Stimulated activated memory B cell treated with anti-CD40 and anti-IgM and Interleukin-4, amounts not matched to agents 10 μg/mL and 1 μg/mL and 100 μg/mL, for 72 hours (primary cell): ENCODE results near the gene CTNND2.
A peak's percentile ranks its signal among the peaks of the same experiment; 100 is the strongest.
"Not testable (repeated sequence)": the region's sequence is repeated elsewhere in the genome, so short reads cannot be mapped to it uniquely, and the experiment has no call there.

Experiments
- ATAC-seq: fragments of 150-1000 bp; cut with Tn5 transposase; 2 replicates; pipeline ENCODE4 v1.10.0; 2021
- H3K27ac Mint-ChIP-seq: one replicate; pipeline ENCODE4 v1.8.0; 2022; ENCODE audit warnings: mild to moderate bottlenecking, mixed read lengths
- H3K27me3 Mint-ChIP-seq: one replicate; pipeline ENCODE4 v1.8.0; 2022; ENCODE audit warnings: mixed read lengths
- H3K36me3 Mint-ChIP-seq: one replicate; pipeline ENCODE4 v1.8.0; 2022; ENCODE audit warnings: mixed read lengths
- H3K4me1 Mint-ChIP-seq: one replicate; pipeline ENCODE4 v1.8.0; 2022; ENCODE audit warnings: mixed read lengths
- H3K4me3 Mint-ChIP-seq: one replicate; pipeline ENCODE4 v1.8.0; 2022; ENCODE audit warnings: mild to moderate bottlenecking, moderate library complexity, mixed read lengths
- H3K9me3 Mint-ChIP-seq: one replicate; pipeline ENCODE4 v1.8.0; 2022; ENCODE audit warnings: mixed read lengths

The CTNND2 gene

GRCh38 chr5:11329679-11330078 lies 574.6 kb downstream of the CTNND2 start:
- Mint-ChIP-seq H3K4me1 (peaks cover 4% of the 10 kb centered on the region), H3K4me3 (no peak overlapping the region), H3K27me3 (no peaks in the 10 kb centered on the region), H3K27ac (no peak overlapping the region), H3K9me3 (peaks cover 9% of the 10 kb centered on the region), H3K36me3 (no peaks in the 10 kb centered on the region)
- no peak for ATAC-seq

- no peak overlapping the region for H3K27ac Mint-ChIP-seq
- no peak overlapping the region for H3K4me3 Mint-ChIP-seq
- H3K9me3 Mint-ChIP-seq: no peaks in the 10 kb centered on the region
- H3K27me3 Mint-ChIP-seq: no peaks in the 10 kb centered on the region
- no peaks in the 10 kb centered on the region for H3K36me3 Mint-ChIP-seq
- no peaks in the 10 kb centered on the region for H3K4me1 Mint-ChIP-seq
- ATAC-seq: no peak
These were observed 579.5 kb downstream of the CTNND2 start for GRCh38 chr5:11324521-11325289.

- Mint-ChIP-seq H3K9me3 (no peaks in the 10 kb centered on the region), H3K4me3 (no peak overlapping the region), H3K36me3 (no peaks in the 10 kb centered on the region), H3K27me3 (no peaks in the 10 kb centered on the region), H3K4me1 (no peaks in the 10 kb centered on the region), H3K27ac (no peak overlapping the region)
- no peak for ATAC-seq
These were observed 580.5 kb downstream of the CTNND2 start for GRCh38 chr5:11323761-11324160.

DNA sequence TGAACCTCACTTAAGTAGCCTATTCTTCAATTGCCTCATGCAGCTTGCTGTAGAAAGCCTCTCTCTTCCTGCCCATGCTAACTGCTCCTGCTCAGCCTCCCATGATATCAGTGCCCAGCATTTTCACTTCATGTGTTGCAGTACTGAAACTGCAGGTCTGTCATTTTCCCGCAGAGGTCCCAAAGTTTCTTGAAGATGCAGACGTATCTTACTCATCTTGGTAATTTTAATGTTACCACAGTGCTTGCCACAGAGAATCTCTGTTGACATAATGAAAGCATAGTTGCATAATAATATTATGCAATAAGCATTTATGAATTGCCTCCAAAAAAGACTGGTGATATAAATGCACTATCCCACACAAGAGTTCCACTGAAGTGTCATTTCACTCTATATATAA lies 582.1 kb downstream of the CTNND2 start:
- no peak for ATAC-seq
- Mint-ChIP-seq H3K4me1 (no peaks in the 10 kb centered on the region), H3K27ac (no peak overlapping the region), H3K36me3 (no peaks in the 10 kb centered on the region), H3K27me3 (no peaks in the 10 kb centered on the region), H3K4me3 (no peak overlapping the region), H3K9me3 (peaks cover 2% of the 10 kb centered on the region)

- ATAC-seq: no peak
- Mint-ChIP-seq H3K27ac (no peak overlapping the region), H3K9me3 (peaks cover 3% of the 10 kb centered on the region), H3K27me3 (no peaks in the 10 kb centered on the region), H3K36me3 (no peaks in the 10 kb centered on the region), H3K4me3 (no peak overlapping the region), H3K4me1 (no peaks in the 10 kb centered on the region)
These were observed 584.2 kb downstream of the CTNND2 start for GRCh38 chr5:11319836-11320580.

GRCh38 chr5:11313694-11314093 lies 590.6 kb downstream of the CTNND2 start:
- not testable (repeated sequence) for H3K27me3 Mint-ChIP-seq, H3K9me3 Mint-ChIP-seq, H3K36me3 Mint-ChIP-seq, H3K27ac Mint-ChIP-seq, H3K4me3 Mint-ChIP-seq, ATAC-seq, H3K4me1 Mint-ChIP-seq

DNA sequence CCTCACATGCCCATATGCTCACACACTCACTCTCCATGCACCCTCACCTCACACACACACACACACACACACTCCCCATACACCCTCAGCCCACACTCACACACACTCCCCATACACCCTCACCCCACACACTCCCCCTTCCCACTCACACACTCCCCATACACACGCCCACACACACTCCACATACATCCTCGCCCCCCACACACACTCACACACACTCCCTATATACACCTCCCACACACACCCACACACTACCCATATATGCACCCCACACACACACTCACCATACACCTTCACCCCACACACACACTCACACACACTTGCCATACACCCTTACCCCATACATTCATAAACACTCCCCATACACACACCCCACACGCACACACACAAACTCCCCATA lies 592.5 kb downstream of the CTNND2 start:
- H3K4me3 Mint-ChIP-seq: no peak overlapping the region
- H3K36me3 Mint-ChIP-seq: no peaks in the 10 kb centered on the region
- H3K27ac Mint-ChIP-seq: no peak overlapping the region
- ATAC-seq: peak; percentile 40
- H3K27me3 Mint-ChIP-seq: no peaks in the 10 kb centered on the region
- no peaks in the 10 kb centered on the region for H3K9me3 Mint-ChIP-seq
- no peaks in the 10 kb centered on the region for H3K4me1 Mint-ChIP-seq

- no peaks in the 10 kb centered on the region for H3K4me1 Mint-ChIP-seq
- ATAC-seq: peak; percentile 17
- no peak overlapping the region for H3K27ac Mint-ChIP-seq
- H3K27me3 Mint-ChIP-seq: no peaks in the 10 kb centered on the region
- H3K36me3 Mint-ChIP-seq: no peaks in the 10 kb centered on the region
- H3K4me3 Mint-ChIP-seq: no peak overlapping the region
- no peaks in the 10 kb centered on the region for H3K9me3 Mint-ChIP-seq
These were observed 593.0 kb downstream of the CTNND2 start for GRCh38 chr5:11311272-11311671.

DNA sequence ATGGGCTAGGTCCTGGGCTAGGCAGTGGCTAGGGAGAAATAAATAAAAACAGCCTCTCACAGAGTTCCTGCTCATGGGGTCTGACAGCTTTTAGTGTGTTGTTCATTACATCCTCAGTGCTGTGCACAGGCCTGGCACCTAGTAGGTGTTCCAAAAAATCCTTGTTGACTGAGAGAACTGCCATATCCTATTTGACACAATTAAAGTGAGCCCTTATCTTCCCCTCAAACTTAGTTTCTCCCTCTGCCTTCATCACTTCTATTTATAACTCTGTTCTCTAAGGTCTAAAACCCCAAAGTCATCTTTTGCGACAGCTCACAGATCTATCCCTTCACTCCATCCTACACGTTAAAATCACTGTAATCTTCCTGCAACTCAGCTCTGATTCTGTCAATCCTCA lies 594.1 kb downstream of the CTNND2 start:
- H3K9me3 Mint-ChIP-seq: no peaks in the 10 kb centered on the region
- ATAC-seq: no peak
- no peak overlapping the region for H3K27ac Mint-ChIP-seq
- no peak overlapping the region for H3K4me3 Mint-ChIP-seq
- H3K27me3 Mint-ChIP-seq: no peaks in the 10 kb centered on the region
- H3K36me3 Mint-ChIP-seq: no peaks in the 10 kb centered on the region
- H3K4me1 Mint-ChIP-seq: no peaks in the 10 kb centered on the region

DNA sequence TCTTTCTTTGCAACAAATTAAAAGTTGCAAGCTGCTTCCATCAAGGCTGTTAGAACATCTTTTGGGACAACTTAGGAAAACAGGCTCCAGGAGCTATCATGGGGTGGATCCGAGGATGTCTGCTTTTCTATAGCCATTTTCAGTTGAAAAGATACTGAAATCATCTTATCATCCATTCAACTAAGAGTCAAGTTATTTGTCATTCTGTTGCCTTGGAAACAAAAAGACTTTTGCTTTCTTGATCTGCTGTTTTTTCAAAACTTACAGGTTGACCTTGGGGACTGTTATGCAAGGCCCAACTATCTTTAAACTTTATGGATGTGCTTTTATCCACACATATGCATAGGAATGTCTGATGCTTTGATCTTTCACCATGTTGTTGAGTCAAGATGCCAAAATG lies 597.9 kb downstream of the CTNND2 start:
- Mint-ChIP-seq H3K36me3 (no peaks in the 10 kb centered on the region), H3K27me3 (no peaks in the 10 kb centered on the region), H3K9me3 (peaks cover 3% of the 10 kb centered on the region)

GRCh38 chr5:11305245-11305644 lies 599.0 kb downstream of the CTNND2 start:
- Mint-ChIP-seq H3K36me3 (no peaks in the 10 kb centered on the region), H3K4me3 (no peak overlapping the region), H3K27me3 (no peaks in the 10 kb centered on the region), H3K9me3 (peaks cover 3% of the 10 kb centered on the region), H3K4me1 (no peaks in the 10 kb centered on the region), H3K27ac (no peak overlapping the region)
- ATAC-seq: no peak

More for the DNA sequence above, 597.9 kb downstream of the CTNND2 start:
- ATAC-seq: no peak
- Mint-ChIP-seq H3K4me3 (no peak overlapping the region), H3K27ac (no peak overlapping the region), H3K4me1 (no peaks in the 10 kb centered on the region)

- Mint-ChIP-seq H3K27ac (no peak overlapping the region), H3K4me3 (no peak overlapping the region), H3K36me3 (no peaks in the 10 kb centered on the region), H3K4me1 (no peaks in the 10 kb centered on the region), H3K9me3 (peaks cover 3% of the 10 kb centered on the region), H3K27me3 (no peaks in the 10 kb centered on the region)
- no peak for ATAC-seq
These were observed 599.6 kb downstream of the CTNND2 start for GRCh38 chr5:11304641-11305040.

GRCh38 chr5:11302663-11303062 lies 601.6 kb downstream of the CTNND2 start:
- no peaks in the 10 kb centered on the region for H3K4me1 Mint-ChIP-seq
- no peak for ATAC-seq
- no peaks in the 10 kb centered on the region for H3K27me3 Mint-ChIP-seq
- H3K36me3 Mint-ChIP-seq: no peaks in the 10 kb centered on the region
- peaks cover 3% of the 10 kb centered on the region for H3K9me3 Mint-ChIP-seq
- no peak overlapping the region for H3K4me3 Mint-ChIP-seq
- no peak overlapping the region for H3K27ac Mint-ChIP-seq

DNA sequence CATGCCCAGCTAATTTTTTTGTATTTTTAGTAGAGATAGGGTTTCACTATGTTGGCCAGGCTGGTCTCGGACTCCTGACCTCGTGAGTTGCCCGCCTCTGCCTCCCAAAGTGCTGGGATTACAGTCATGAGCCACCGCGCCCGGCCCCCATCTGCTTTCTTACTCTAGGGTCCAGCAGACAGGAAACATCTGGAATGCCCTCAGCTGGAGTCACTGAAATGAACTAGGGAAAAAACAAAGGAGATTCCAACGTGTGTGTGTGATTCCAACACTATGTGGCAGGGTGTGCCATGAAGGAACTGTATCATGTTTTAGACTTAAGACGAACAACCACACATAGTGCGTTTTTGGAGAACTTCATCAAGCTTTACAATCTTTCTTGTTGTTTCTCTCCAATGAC lies 603.1 kb downstream of the CTNND2 start:
- no peak overlapping the region for H3K4me3 Mint-ChIP-seq
- H3K4me1 Mint-ChIP-seq: no peaks in the 10 kb centered on the region
- no peaks in the 10 kb centered on the region for H3K27me3 Mint-ChIP-seq
- no peak overlapping the region for H3K27ac Mint-ChIP-seq
- peaks cover 5% of the 10 kb centered on the region for H3K9me3 Mint-ChIP-seq
- H3K36me3 Mint-ChIP-seq: no peaks in the 10 kb centered on the region
- no peak for ATAC-seq

DNA sequence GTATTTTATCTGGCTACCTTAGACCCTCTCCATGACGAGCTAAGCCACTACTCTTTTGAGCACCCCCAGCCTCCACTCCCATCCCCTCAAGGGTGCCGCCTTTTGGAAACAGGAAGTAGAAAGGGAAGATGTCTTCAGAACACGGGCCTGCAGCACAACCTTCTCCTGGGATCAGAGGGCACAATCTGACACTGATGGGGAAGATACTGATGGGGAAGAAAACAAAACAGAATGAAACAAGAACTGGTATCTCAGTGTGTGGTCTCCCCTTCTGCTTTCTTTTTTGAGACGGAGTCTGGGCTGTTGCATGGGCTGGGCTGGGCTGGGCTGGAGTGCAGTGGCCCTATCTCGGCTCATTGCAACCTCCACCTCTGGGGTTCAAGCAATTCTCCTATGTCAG lies 603.5 kb downstream of the CTNND2 start:
- no peak overlapping the region for H3K27ac Mint-ChIP-seq
- no peaks in the 10 kb centered on the region for H3K27me3 Mint-ChIP-seq
- no peaks in the 10 kb centered on the region for H3K4me1 Mint-ChIP-seq
- H3K9me3 Mint-ChIP-seq: peaks cover 5% of the 10 kb centered on the region
- H3K36me3 Mint-ChIP-seq: no peaks in the 10 kb centered on the region
- ATAC-seq: no peak
- no peak overlapping the region for H3K4me3 Mint-ChIP-seq

GRCh38 chr5:11298877-11299276 lies 605.4 kb downstream of the CTNND2 start:
- no peaks in the 10 kb centered on the region for H3K36me3 Mint-ChIP-seq
- H3K4me1 Mint-ChIP-seq: no peaks in the 10 kb centered on the region
- ATAC-seq: no peak
- peaks cover 2% of the 10 kb centered on the region for H3K9me3 Mint-ChIP-seq
- no peak overlapping the region for H3K4me3 Mint-ChIP-seq
- H3K27ac Mint-ChIP-seq: no peak overlapping the region
- no peaks in the 10 kb centered on the region for H3K27me3 Mint-ChIP-seq
